Kidney (tissue), 14 donors: ENCODE measurements around the gene MSRB2. TPM values are rescaled to one million over a fixed set of nuclear protein-coding genes. Genes with fewer than 3 reads are reported as not detected.

ENCODE experiments used
- DNase-seq, 5 donors: peaks; one replicate each; pipeline ENCODE4 v3.0.0-alpha.2; 2013 to 2020
- FAIRE-seq: peaks from 2 replicates; lab custom pipeline; 2012; peaks lifted over from hg19 to GRCh38; lab: Jason Lieb, UNC
- H3K27ac ChIP-seq, 2 donors: one replicate each; pipeline ENCODE4 v1.7.0; 2013; ENCODE audit warnings: low read depth in 2 of 2, low read length in 2 of 2, inconsistent platforms in 1 of 2
- H3K27me3 ChIP-seq: one replicate; pipeline ENCODE4 v1.7.1; 2013; ENCODE audit warnings: low read length, inconsistent platforms; ENCODE audit not compliant: control insufficient read depth, insufficient read depth
- H3K36me3 ChIP-seq, 3 donors: one replicate each; pipeline versions ENCODE4 v1.7.0 to v1.7.1; 2013; ENCODE audit warnings: low read length in 3 of 3, control low read depth in 1 of 3, inconsistent platforms in 1 of 3; ENCODE audit not compliant: insufficient read depth in 3 of 3, control insufficient read depth in 2 of 3
- H3K4me1 ChIP-seq, 3 donors: one replicate each; pipeline versions ENCODE4 v1.7.0 to v1.7.1; 2013; ENCODE audit warnings: low read length in 3 of 3, inconsistent platforms in 1 of 3, low read depth in 1 of 3; ENCODE audit not compliant: control insufficient read depth in 2 of 3, insufficient read depth in 2 of 3
- H3K4me3 ChIP-seq, 3 donors: one replicate each; pipeline versions ENCODE4 v1.7.0 to v1.8.1; 2013; ENCODE audit warnings: low read length in 3 of 3, control low read depth in 1 of 3, inconsistent platforms in 1 of 3
- H3K9ac ChIP-seq, 3 donors: one replicate each; pipeline versions ENCODE4 v1.7.0 to v1.7.1; 2013; ENCODE audit warnings: low read length in 3 of 3, control low read depth in 1 of 3, inconsistent platforms in 1 of 3
- H3K9me3 ChIP-seq, 3 donors: one replicate each; pipeline versions ENCODE4 v1.7.0 to v1.7.1; 2013; ENCODE audit warnings: low read length in 3 of 3, control low read depth in 1 of 3, inconsistent platforms in 1 of 3; ENCODE audit not compliant: control insufficient read depth in 2 of 3, insufficient read depth in 1 of 3
- intact Hi-C: fragments of 100-400 bp; cut with DNase I; formaldehyde crosslinking; loops from one replicate; pipeline ENCODE4 v1.11.1; 2022
- polyA plus RNA-seq: library from polyadenylated mRNA; stranded (reverse); fragments of 350-450 nt; fragmentation: Illumina TruSeq; extraction: RNeasy Lipid Tissue Mini Kit (QIAGEN cat#74804); gene quantifications from one replicate; pipeline ENCODE4 v1.2.3, GENCODE V29; 2014; ENCODE audit warnings: low read depth, low replicate concordance; ENCODE audit not compliant: insufficient read depth
- total RNA-seq: library from RNA; stranded (reverse); fragmentation: NEBNext Ultra II Directional; extraction: Animal tissue kit (Norgen Biotek cat#: 25700); gene quantifications from one replicate; pipeline ENCODE4 v1.2.1, GENCODE V29; 2021
- TF ChIP-seq, protein P1 (sequence below): IDR thresholded peaks from 3 replicates; pipeline ENCODE4 v1.5.1; 2012; ENCODE audit warnings: mild to moderate bottlenecking, moderate library complexity, borderline replicate concordance; ENCODE audit not compliant: insufficient read depth; ENCODE audit errors: extremely low read depth
- donor health status: control.
- donor health status: control.
- donor health status: control.
- donor health status: control.
- donor health status: control.
- donor health status: DM: yes; HTN: yes; CAD: no.
- donor health status: Normal renal cell carcinoma (clear cell type).

The MSRB2 gene
- total and polyA plus RNA-seq, 2 donors from 2014 or later, result 39.9 to 131 TPM

DNA sequence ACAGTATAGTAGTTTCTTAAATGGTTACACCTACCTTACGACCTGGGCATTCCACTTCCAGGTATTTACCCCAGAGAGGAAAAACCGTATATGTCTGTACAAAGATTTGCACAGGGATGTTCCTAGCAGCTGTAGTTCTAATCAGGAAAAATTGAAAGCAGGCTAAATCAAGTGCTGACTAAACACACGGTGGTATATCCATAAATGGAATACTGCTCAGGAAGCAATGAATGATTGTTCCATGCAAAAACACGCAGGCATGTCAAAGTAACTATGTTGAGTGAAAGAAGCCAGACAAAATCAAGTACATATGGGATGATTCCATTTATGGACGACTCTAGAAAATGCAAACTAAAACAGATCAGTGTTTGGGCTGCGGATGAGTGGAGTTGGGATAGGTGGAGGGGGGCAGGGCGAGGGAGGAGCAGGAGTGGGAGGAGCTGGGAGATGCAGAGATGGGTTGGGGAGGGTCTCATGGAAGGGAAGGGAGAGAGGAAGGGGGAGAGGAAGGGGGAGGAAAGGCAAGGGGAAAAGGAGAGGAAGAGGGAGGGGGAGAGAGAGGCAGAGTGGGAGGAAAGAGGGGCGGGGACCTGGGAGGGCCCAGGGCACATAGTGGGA lies 484 bp upstream of the MSRB2 start:
- H3K27ac ChIP-seq, result peak overlapping the region; percentile 13 to 73
- no peak for FAIRE-seq
- peak overlapping the region in 2 of 3 donors; percentile 32 to 55 for H3K4me3 ChIP-seq

DNA sequence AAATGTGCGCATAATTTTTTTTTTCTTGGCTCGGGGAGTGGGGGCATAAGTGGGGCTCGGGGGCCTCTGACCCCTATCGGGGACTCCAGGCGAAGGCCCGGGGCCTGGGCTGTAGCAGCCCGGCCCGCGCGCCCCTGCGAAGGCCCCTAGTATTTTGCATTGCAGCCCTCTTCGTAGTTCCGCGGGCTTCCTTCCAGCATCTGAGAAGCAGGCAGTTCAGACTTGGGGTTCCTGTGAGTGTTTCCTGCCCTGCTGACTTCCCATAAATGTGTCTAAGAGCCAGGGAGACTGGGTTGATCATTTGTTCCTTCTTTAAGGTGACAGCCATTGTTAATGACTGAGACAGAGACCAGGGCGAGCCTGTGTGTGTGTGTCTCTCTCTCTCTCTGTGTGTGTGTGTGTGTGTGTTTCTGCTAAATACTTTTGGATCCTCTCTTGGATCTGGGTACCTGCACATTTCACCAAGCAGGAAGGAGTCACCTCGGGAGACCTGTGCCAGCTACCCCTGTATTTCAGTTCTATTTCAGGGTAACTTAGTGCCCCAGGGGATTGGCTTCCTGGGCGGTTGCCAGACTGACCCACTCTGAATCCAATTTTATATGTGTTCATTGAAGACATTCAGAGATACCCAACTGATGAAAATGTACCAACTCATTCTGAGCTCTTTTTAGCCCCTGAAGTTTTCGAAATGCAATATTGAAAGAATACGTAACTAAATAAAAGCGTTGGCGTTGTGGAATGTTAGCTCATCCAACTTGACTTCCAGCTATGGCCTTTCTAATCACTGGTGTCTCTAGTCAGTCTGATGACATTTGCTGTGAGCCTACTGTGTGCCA lies 805 bp downstream of the MSRB2 start:
- no peak for FAIRE-seq
- intact Hi-C loops, result no loop called here
- H3K36me3 ChIP-seq, result no peaks in the 10 kb centered on the region

More for the DNA sequence above, 484 bp upstream of the MSRB2 start:
- H3K36me3 ChIP-seq, result no peaks in the 10 kb centered on the region
- TF ChIP-seq, protein P1, sequence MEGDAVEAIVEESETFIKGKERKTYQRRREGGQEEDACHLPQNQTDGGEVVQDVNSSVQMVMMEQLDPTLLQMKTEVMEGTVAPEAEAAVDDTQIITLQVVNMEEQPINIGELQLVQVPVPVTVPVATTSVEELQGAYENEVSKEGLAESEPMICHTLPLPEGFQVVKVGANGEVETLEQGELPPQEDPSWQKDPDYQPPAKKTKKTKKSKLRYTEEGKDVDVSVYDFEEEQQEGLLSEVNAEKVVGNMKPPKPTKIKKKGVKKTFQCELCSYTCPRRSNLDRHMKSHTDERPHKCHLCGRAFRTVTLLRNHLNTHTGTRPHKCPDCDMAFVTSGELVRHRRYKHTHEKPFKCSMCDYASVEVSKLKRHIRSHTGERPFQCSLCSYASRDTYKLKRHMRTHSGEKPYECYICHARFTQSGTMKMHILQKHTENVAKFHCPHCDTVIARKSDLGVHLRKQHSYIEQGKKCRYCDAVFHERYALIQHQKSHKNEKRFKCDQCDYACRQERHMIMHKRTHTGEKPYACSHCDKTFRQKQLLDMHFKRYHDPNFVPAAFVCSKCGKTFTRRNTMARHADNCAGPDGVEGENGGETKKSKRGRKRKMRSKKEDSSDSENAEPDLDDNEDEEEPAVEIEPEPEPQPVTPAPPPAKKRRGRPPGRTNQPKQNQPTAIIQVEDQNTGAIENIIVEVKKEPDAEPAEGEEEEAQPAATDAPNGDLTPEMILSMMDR, result no peak
- DNase-seq, result no peak
- peaks cover 2 to 11% (median 8%) of the 10 kb centered on the region in 3 donors for H3K4me1 ChIP-seq
- intact Hi-C loops, result no loop called here
- H3K27me3 ChIP-seq, result no peaks in the 10 kb centered on the region
- H3K9ac ChIP-seq, result no peak overlapping the region
- H3K9me3 ChIP-seq, result peaks cover 0 to 6% (median 0%) of the 10 kb centered on the region in 3 donors

DNA sequence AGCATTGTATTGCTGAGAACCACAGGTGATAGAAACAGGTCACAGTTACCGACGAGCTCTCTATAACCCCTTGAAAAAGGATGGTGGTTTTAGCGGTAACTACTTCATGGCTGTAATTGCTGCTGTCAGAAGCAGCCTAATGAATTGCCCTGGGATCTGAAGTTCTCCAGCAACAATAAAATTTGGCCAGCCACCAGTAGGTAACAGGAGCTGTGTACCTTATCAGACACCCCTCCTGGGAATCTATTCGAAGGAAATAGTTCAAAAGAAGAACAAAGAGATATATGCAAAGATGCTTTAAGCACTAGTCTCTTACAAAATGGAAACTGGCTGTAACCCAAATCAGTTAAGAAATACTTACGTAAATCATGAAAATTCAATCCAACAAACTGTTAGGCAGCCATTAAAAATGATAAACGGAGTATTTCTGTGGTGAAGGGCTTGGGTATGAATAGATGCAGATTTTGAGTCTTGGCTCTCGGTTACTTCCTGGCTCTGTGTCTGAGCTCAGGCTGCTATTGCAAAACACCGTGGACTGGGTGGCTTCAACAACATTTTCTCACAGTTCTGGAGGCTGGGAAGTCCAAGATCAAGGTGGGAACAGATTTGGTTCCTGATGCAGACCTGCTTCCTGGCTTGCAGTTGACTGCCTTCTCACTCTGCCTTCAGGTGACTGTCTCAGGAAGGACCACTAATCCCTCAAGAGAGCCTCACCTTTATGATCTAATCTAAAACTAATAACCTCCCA lies 1.6 kb downstream of the MSRB2 start:
- TF ChIP-seq, protein P1, result no peak
- Histone ChIP-seq H3K36me3 (no peaks in the 10 kb centered on the region), H3K9ac (peak overlapping the region in 1 of 3 donors; percentile 65), H3K9me3 (no peaks in the 10 kb centered on the region), H3K4me3 (peak overlapping the region; percentile 64 to 89 (median 72)), H3K27me3 (no peaks in the 10 kb centered on the region), H3K4me1 (peaks cover 2 to 11% (median 11%) of the 10 kb centered on the region in 3 donors), H3K27ac (peak overlapping the region; percentile 72 to 79)
- intact Hi-C loops, result no loop called here
- FAIRE-seq (no peak), DNase-seq (peak in 3 of 5 donors; percentile 33 to 87 (median 68))

More for the DNA sequence above, 805 bp downstream of the MSRB2 start:
- peaks cover 0 to 6% (median 0%) of the 10 kb centered on the region in 3 donors for H3K9me3 ChIP-seq
- no peaks in the 10 kb centered on the region for H3K27me3 ChIP-seq
- peak; percentile 66 to 91 (median 79) for DNase-seq
- H3K4me1 ChIP-seq, result peaks cover 2 to 11% (median 11%) of the 10 kb centered on the region in 3 donors
- peak overlapping the region; percentile 72 to 79 for H3K27ac ChIP-seq
- peak overlapping the region; percentile 65 to 77 (median 72) for H3K9ac ChIP-seq
- peak overlapping the region; percentile 64 to 89 (median 72) for H3K4me3 ChIP-seq
- TF ChIP-seq, protein P1, result no peak
